Liver (tissue), 9 donors: ENCODE results near the gene FRS2. TPM values are rescaled to one million over a fixed set of nuclear protein-coding genes. Genes with fewer than 3 reads are reported as not detected.
A peak's percentile ranks its signal among the peaks of the same experiment; 100 is the strongest.

Experiments used
- DNase-seq: peaks from one replicate; pipeline ENCODE4 v3.0.0-alpha.2; 2017; ENCODE audit warnings: low spot score
- H3K27ac ChIP-seq, 2 donors: one replicate each; pipeline ENCODE4 v1.7.0; 2013; ENCODE audit warnings: inconsistent platforms in 2 of 2, low read length in 2 of 2, control low read depth in 1 of 2, low read depth in 1 of 2, mild to moderate bottlenecking in 1 of 2
- H3K27me3 ChIP-seq, 4 donors: one replicate each; pipeline versions ENCODE4 v1.6.1 to v1.7.0; 2013; ENCODE audit warnings: low read length in 3 of 4, inconsistent platforms in 1 of 4, mild to moderate bottlenecking in 1 of 4, moderate library complexity in 1 of 4; ENCODE audit not compliant: control insufficient read depth in 4 of 4, insufficient read depth in 4 of 4
- H3K36me3 ChIP-seq, 4 donors: one replicate each; pipeline versions ENCODE4 v1.6.1 to v1.7.0; 2013; ENCODE audit warnings: low read length in 3 of 4, mild to moderate bottlenecking in 3 of 4, low read depth in 1 of 4, moderate library complexity in 1 of 4; ENCODE audit not compliant: control insufficient read depth in 4 of 4, insufficient read depth in 3 of 4
- H3K4me1 ChIP-seq, 4 donors: one replicate each; pipeline versions ENCODE4 v1.6.1 to v1.7.0; 2013; ENCODE audit warnings: low read length in 3 of 4, mild to moderate bottlenecking in 3 of 4, moderate library complexity in 1 of 4; ENCODE audit not compliant: control insufficient read depth in 4 of 4, insufficient read depth in 4 of 4
- H3K4me3 ChIP-seq, 3 donors: one replicate each; pipeline versions ENCODE4 v1.6.1 to v1.7.0; 2013; ENCODE audit warnings: low read length in 3 of 3, control low read depth in 1 of 3, low read depth in 1 of 3, mild to moderate bottlenecking in 1 of 3
- H3K9ac ChIP-seq, 2 donors: one replicate each; pipeline ENCODE4 v1.7.0; 2013; ENCODE audit warnings: low read length in 2 of 2, mild to moderate bottlenecking in 2 of 2, moderate library complexity in 2 of 2, control low read depth in 1 of 2, low read depth in 1 of 2
- H3K9me3 ChIP-seq, 4 donors: one replicate each; pipeline versions ENCODE4 v1.6.1 to v1.7.0; 2013; ENCODE audit warnings: low read length in 3 of 4; ENCODE audit not compliant: control insufficient read depth in 4 of 4
- EGR1 ChIP-seq, 2 donors: IDR thresholded peaks; 2 replicates each; pipeline ENCODE4 v1.6.1; 2016 to 2018; ENCODE audit warnings: antibody characterized with exemption in 2 of 2, low read depth in 2 of 2
- FOXA1 ChIP-seq: IDR thresholded peaks from 2 replicates; pipeline ENCODE4 v1.6.1; 2016; ENCODE audit warnings: antibody characterized with exemption
- FOXA2 ChIP-seq: IDR thresholded peaks from 2 replicates; pipeline ENCODE4 v1.6.1; 2016; ENCODE audit warnings: antibody characterized with exemption
- GABPA ChIP-seq, 2 donors: IDR thresholded peaks in 1 of 2; conservative IDR thresholded peaks in 1 of 2; 2 replicates each; pipeline ENCODE4 v1.6.1; 2016; ENCODE audit warnings: antibody characterized with exemption in 2 of 2, mild to moderate bottlenecking in 1 of 2, moderate library complexity in 1 of 2
- HNF4A ChIP-seq, 2 donors: conservative IDR thresholded peaks; 2 replicates each; pipeline ENCODE4 v1.6.1; 2016; ENCODE audit warnings: antibody characterized with exemption in 2 of 2, mild to moderate bottlenecking in 2 of 2
- HNF4G ChIP-seq: IDR thresholded peaks from 2 replicates; pipeline ENCODE4 v1.6.1; 2016; ENCODE audit warnings: antibody characterized with exemption
- JUND ChIP-seq, 2 donors: IDR thresholded peaks; 2 replicates each; pipeline ENCODE4 v1.6.1; 2016; ENCODE audit warnings: antibody characterized with exemption in 2 of 2
- NR2F2 ChIP-seq: IDR thresholded peaks from 2 replicates; pipeline ENCODE4 v1.6.1; 2016; ENCODE audit warnings: antibody characterized with exemption
- RAD21 ChIP-seq, 2 donors: IDR thresholded peaks; 2 replicates each; pipeline ENCODE4 v1.6.1; 2016; ENCODE audit warnings: antibody characterized with exemption in 2 of 2, mild to moderate bottlenecking in 2 of 2
- RXRA ChIP-seq, 2 donors: IDR thresholded peaks; 2 replicates each; pipeline ENCODE4 v1.6.1; 2017 to 2018; ENCODE audit warnings: antibody characterized with exemption in 2 of 2, mild to moderate bottlenecking in 1 of 2
- SP1 ChIP-seq: IDR thresholded peaks from 2 replicates; pipeline ENCODE4 v1.6.1; 2018; ENCODE audit warnings: antibody characterized with exemption, mild to moderate bottlenecking
- TAF1 ChIP-seq: conservative IDR thresholded peaks from 2 replicates; pipeline ENCODE4 v1.6.1; 2016; ENCODE audit warnings: antibody characterized with exemption, mild to moderate bottlenecking
- YY1 ChIP-seq: IDR thresholded peaks from 2 replicates; pipeline ENCODE4 v1.6.1; 2016; ENCODE audit warnings: antibody characterized with exemption, mild to moderate bottlenecking
- WGBS: extraction: QIAGEN DNeasy Blood & Tissue Kit; methylation state at CpG from one replicate; pipeline ENCODE4 v1.1.7; 2013; 5-methylcytosine and 5-hydroxymethylcytosine counted together
- polyA plus RNA-seq, 2 donors: library from polyadenylated mRNA; stranded (reverse) in 1 of 2; unstranded in 1 of 2; fragments of 200-250 nt in 1 of 2; fragments of >200 nt in 1 of 2; fragmentation: Nextera tagmentation in 1 of 2; extraction: Ambion mirVana in 1 of 2; gene quantifications; one replicate each; pipeline versions ENCODE4 v1.2.1 to v1.2.3, GENCODE V29; 2013 to 2015
- total RNA-seq, 2 donors: library from RNA; depleted of rRNA; stranded (reverse); fragments of >200 nt; gene quantifications; one replicate each; pipeline ENCODE4 v1.2.3, GENCODE V29; 2014
- TF ChIP-seq, protein P1 (sequence below): IDR thresholded peaks from 2 replicates; pipeline ENCODE4 v1.6.1; 2016; ENCODE audit warnings: antibody characterized with exemption
- TF ChIP-seq, protein P2 (sequence below): IDR thresholded peaks from 2 replicates; pipeline ENCODE4 v1.6.1; 2016; ENCODE audit warnings: antibody characterized with exemption
- TF ChIP-seq, protein P3 (sequence below): fragments of 150-350 bp; IDR thresholded peaks from 2 replicates; pipeline ENCODE4 v1.5.1; 2017; ENCODE audit warnings: improper control_type of control experiment, low read depth, low read length; ENCODE audit not compliant: missing input control
- TF ChIP-seq, protein P4 (sequence below): IDR thresholded peaks from 2 replicates; pipeline ENCODE4 v1.6.1; 2016; ENCODE audit warnings: antibody characterized with exemption, mild to moderate bottlenecking
- TF ChIP-seq, protein P5 (sequence below): IDR thresholded peaks from 2 replicates; pipeline ENCODE4 v1.6.1; 2016; ENCODE audit warnings: antibody characterized with exemption
- donor health status: healthy.
- donor health status: healthy.
- donor health status: healthy.
- donor health status: healthy.
- donor health status: healthy.

Gene FRS2
- total and polyA plus RNA-seq, 4 donors = 7.0 to 24.0 (median 21.9) TPM

DNA sequence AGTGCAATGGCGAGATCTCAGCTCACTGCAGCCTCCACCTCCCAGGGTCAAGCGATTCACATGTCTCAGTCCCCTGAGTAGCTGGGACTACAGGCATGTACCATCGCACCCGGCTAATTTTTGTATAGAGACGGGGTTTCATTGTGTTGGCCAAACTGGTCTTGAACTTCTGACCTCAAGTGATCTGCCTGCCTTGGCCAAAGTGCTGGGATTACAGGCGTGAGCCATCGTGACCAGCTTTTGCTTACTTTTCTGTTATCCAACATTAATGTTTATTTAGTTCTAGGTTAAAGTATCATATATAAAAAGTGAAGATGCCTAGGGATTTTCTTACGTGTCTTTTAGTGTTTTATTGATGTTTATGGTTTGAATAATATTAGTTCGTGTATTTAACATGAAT, 86.2 kb downstream of the FRS2 start:
- no peak overlapping the region for H3K9ac ChIP-seq
- H3K27me3 ChIP-seq = no peaks in the 10 kb centered on the region
- 46% methylated on average over 9 of the region's 9 CpGs for whole genome bisulfite sequencing
- H3K27ac ChIP-seq = no peak overlapping the region
- H3K4me3 ChIP-seq = no peak overlapping the region
- no peaks in the 10 kb centered on the region for H3K36me3 ChIP-seq
- H3K4me1 ChIP-seq = peaks cover 6 to 26% (median 13%) of the 10 kb centered on the region in 4 donors
- DNase-seq = no peak
- TF ChIP-seq HNF4A (conservative IDR thresholded peaks at IDR 0.05) (peak; percentile 72 to 80), JUND (IDR thresholded peaks at IDR 0.05) (peak in 1 of 2 donors; percentile 50), YY1 (no peak), FOXA2 (peak; percentile 48), EGR1 (IDR thresholded peaks at IDR 0.05; ENCODE audit: low read depth in 2 of 2) (no peak), SP1 (peak; percentile 45), NR2F2 (no peak), FOXA1 (no peak), RAD21 (IDR thresholded peaks at IDR 0.05) (peak; percentile 12 to 20), RXRA (IDR thresholded peaks at IDR 0.05) (peak; percentile 86 to 90), TAF1 (no peak), HNF4G (peak; percentile 36), GABPA (IDR thresholded peaks at IDR 0.05 in 1 of 2, conservative IDR thresholded peaks at IDR 0.05 in 1 of 2) (no peak)
- TF ChIP-seq, protein P1, sequence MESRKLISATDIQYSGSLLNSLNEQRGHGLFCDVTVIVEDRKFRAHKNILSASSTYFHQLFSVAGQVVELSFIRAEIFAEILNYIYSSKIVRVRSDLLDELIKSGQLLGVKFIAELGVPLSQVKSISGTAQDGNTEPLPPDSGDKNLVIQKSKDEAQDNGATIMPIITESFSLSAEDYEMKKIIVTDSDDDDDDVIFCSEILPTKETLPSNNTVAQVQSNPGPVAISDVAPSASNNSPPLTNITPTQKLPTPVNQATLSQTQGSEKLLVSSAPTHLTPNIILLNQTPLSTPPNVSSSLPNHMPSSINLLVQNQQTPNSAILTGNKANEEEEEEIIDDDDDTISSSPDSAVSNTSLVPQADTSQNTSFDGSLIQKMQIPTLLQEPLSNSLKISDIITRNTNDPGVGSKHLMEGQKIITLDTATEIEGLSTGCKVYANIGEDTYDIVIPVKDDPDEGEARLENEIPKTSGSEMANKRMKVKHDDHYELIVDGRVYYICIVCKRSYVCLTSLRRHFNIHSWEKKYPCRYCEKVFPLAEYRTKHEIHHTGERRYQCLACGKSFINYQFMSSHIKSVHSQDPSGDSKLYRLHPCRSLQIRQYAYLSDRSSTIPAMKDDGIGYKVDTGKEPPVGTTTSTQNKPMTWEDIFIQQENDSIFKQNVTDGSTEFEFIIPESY = no peak
- TF ChIP-seq, protein P2, sequence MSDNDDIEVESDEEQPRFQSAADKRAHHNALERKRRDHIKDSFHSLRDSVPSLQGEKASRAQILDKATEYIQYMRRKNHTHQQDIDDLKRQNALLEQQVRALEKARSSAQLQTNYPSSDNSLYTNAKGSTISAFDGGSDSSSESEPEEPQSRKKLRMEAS = no peak
- TF ChIP-seq, protein P3, sequence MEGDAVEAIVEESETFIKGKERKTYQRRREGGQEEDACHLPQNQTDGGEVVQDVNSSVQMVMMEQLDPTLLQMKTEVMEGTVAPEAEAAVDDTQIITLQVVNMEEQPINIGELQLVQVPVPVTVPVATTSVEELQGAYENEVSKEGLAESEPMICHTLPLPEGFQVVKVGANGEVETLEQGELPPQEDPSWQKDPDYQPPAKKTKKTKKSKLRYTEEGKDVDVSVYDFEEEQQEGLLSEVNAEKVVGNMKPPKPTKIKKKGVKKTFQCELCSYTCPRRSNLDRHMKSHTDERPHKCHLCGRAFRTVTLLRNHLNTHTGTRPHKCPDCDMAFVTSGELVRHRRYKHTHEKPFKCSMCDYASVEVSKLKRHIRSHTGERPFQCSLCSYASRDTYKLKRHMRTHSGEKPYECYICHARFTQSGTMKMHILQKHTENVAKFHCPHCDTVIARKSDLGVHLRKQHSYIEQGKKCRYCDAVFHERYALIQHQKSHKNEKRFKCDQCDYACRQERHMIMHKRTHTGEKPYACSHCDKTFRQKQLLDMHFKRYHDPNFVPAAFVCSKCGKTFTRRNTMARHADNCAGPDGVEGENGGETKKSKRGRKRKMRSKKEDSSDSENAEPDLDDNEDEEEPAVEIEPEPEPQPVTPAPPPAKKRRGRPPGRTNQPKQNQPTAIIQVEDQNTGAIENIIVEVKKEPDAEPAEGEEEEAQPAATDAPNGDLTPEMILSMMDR = no peak
- TF ChIP-seq, protein P4, sequence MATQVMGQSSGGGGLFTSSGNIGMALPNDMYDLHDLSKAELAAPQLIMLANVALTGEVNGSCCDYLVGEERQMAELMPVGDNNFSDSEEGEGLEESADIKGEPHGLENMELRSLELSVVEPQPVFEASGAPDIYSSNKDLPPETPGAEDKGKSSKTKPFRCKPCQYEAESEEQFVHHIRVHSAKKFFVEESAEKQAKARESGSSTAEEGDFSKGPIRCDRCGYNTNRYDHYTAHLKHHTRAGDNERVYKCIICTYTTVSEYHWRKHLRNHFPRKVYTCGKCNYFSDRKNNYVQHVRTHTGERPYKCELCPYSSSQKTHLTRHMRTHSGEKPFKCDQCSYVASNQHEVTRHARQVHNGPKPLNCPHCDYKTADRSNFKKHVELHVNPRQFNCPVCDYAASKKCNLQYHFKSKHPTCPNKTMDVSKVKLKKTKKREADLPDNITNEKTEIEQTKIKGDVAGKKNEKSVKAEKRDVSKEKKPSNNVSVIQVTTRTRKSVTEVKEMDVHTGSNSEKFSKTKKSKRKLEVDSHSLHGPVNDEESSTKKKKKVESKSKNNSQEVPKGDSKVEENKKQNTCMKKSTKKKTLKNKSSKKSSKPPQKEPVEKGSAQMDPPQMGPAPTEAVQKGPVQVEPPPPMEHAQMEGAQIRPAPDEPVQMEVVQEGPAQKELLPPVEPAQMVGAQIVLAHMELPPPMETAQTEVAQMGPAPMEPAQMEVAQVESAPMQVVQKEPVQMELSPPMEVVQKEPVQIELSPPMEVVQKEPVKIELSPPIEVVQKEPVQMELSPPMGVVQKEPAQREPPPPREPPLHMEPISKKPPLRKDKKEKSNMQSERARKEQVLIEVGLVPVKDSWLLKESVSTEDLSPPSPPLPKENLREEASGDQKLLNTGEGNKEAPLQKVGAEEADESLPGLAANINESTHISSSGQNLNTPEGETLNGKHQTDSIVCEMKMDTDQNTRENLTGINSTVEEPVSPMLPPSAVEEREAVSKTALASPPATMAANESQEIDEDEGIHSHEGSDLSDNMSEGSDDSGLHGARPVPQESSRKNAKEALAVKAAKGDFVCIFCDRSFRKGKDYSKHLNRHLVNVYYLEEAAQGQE = peak; percentile 19
- TF ChIP-seq, protein P5, sequence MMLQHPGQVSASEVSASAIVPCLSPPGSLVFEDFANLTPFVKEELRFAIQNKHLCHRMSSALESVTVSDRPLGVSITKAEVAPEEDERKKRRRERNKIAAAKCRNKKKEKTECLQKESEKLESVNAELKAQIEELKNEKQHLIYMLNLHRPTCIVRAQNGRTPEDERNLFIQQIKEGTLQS = no peak
- H3K9me3 ChIP-seq = no peaks in the 10 kb centered on the region
